ENCODE results near the gene SYNPO2. TPM values are rescaled to one million over a fixed set of nuclear protein-coding genes. Genes with fewer than 3 reads are reported as not detected.

Gene SYNPO2
- total RNA-seq, 4 donors from 2014 or later: 1,547 to 3,168 (median 2,047) TPM

DNA sequence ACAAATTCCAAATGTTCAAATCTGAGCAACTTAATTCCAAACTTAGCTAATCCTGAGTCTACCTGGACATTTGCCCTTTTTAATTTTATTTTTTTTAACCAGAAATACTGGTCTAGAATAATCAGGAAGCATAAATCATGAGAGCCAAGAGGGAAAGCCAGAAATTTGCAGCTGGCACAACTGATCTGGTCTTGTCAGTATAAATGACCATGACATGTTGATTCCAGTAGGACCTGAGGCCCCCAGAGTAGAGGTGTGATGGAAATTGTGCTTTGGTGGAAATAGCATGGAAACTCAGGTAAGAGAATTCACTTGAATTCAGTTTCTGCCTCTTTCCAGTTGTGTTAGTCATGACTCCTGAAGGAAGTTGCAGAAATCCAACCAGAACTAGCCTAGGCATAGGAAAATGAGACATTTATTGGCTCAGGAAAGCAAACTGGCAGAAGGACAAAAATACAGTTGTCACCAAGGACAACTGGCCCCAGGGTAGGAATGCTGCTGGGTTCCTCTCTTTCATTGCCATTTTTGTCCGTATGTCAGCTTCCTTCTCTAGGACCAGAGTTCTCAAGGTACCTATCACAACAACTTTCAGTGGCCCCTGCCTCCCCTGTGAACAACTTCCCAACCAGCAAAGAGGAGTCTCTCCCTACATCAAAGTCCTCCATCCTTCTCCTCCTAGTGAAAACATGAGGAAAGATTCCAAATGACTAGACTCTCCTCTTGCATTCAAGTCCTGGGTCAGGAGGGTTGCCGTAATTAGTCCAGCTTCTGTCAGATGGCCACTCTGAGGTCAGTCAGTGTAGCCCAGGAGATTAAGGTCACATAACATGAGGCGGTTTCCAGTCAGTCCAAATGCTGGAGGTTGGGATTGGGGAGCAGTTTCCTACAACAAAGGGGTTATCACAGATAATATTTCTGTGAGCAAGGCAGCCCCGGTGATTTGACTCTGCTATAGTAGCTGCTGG lies 217.7 kb downstream of the SYNPO2 start:
- Histone ChIP-seq H3K9me3 (no peaks in the 10 kb centered on the region), H3K4me3 (no peak overlapping the region), H3K4me1 (peaks cover 0 to 23% (median 3%) of the 10 kb centered on the region in 3 donors), H3K36me3 (no peaks in the 10 kb centered on the region), H3K27me3 (no peaks in the 10 kb centered on the region), H3K27ac (peak overlapping the region in 1 of 4 donors; percentile 10)
- no peak for ATAC-seq
- 50 to 64% methylated on average over 2 to 3 of the region's 4 CpGs for WGBS, 2 donors (ENCODE audit: low coverage in 1 of 2)
- TF ChIP-seq CTCF (IDR thresholded peaks at IDR 0.05) (no peak), EP300 (IDR thresholded peaks at IDR 0.05) (no peak), POLR2AphosphoS5 (IDR thresholded peaks at IDR 0.05) (no peak), POLR2A (IDR thresholded peaks at IDR 0.05) (no peak)

- H3K4me3 ChIP-seq: no peak overlapping the region
- H3K36me3 ChIP-seq: no peaks in the 10 kb centered on the region
- no peak overlapping the region for H3K27ac ChIP-seq
- H3K9me3 ChIP-seq: no peaks in the 10 kb centered on the region
- no peaks in the 10 kb centered on the region for H3K27me3 ChIP-seq
- H3K4me1 ChIP-seq: peaks cover 0 to 11% (median 0%) of the 10 kb centered on the region in 3 donors
- no peak for ATAC-seq
- 83 to 100% methylated on average over 1 to 2 of the region's 2 CpGs for WGBS, 2 donors (ENCODE audit: low coverage in 1 of 2)
- no peak for TF ChIP-seq CTCF (IDR thresholded peaks at IDR 0.05)
- TF ChIP-seq POLR2A (IDR thresholded peaks at IDR 0.05): no peak
- TF ChIP-seq EP300 (IDR thresholded peaks at IDR 0.05): no peak
Measured at GRCh38 chr4:119110121-119110520, 221.5 kb downstream of the SYNPO2 start.

Other genes starting within 250 kb of the SYNPO2 start
- 10 to 100 TPM; 47.0 to 83.9 (median 65.9) TPM for gene METTL14, start 203.5 kb upstream of the SYNPO2 start, total RNA-seq
- gene SEC24D, start 52.7 kb upstream of the SYNPO2 start, total RNA-seq: 10 to 100 TPM; 29.3 to 40.9 (median 33.2) TPM
- 1 to 10 TPM in 2 of 4 donors, under 1 TPM in 2; 0.20 to 2.3 (median 0.78) TPM for gene MYOZ2, start 247.0 kb downstream of the SYNPO2 start, total RNA-seq